ENCODE data around the gene GALNT9. TPM values are rescaled to one million over a fixed set of nuclear protein-coding genes. Genes with fewer than 3 reads are reported as not detected.
"Not testable (repeated sequence)": the region's sequence is repeated elsewhere in the genome, so short reads cannot be mapped to it uniquely, and the experiment has no call there.

Gene GALNT9
- total RNA-seq, 1 experiment from 2014 or later = 0.44 TPM

DNA sequence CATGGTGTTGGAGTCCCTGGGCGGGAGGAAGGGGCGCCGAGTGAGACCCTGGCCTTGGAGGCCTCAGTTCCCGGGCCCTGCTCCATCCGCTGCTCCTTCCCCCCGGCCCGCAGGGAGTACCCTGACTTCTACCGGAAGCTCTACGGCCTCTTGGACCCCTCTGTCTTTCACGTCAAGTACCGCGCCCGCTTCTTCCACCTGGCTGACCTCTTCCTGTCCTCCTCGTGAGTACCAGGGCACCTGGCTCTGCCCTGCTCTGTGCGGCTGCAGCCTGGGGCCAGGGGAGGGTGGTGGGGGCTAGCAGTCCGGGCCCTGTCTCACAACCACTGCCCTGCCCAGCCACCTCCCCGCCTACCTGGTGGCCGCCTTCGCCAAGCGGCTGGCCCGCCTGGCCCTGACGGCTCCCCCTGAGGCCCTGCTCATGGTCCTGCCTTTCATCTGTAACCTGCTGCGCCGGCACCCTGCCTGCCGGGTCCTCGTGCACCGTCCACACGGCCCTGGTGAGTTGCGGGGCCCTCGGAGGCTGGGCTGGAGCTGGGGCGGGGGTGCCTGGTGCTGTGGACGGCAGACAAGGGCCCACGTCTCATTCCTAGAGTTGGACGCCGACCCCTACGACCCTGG is 178.1 kb downstream of the GALNT9 start:
- no peak overlapping the region for H3K4me3 ChIP-seq (ENCODE audit: low read length)
- TF ChIP-seq CTCF (conservative IDR thresholded peaks at IDR 0.05; ENCODE audit: low read depth, low read length) (no peak), EZH2phosphoT487 (IDR thresholded peaks at IDR 0.05; ENCODE audit: borderline replicate concordance, low read length) (no peak), EZH2 (IDR thresholded peaks at IDR 0.05; ENCODE audit: low read length, unreplicated experiment) (no peak)
- peaks cover 5% of the 10 kb centered on the region for H3F3A ChIP-seq (ENCODE audit: low read length, unreplicated experiment)
- no peak overlapping the region for H3K27ac ChIP-seq (ENCODE audit: low read length)
- intact Hi-C loops (cut with micrococcal nuclease) = no loop called here
- no peak overlapping the region for H3K4me2 ChIP-seq (ENCODE audit: low read length)
- H3K9me3 ChIP-seq (ENCODE audit: low read length) = no peaks in the 10 kb centered on the region
- DNase-seq (no peak), ATAC-seq (no peak)
- H3K9ac ChIP-seq (ENCODE audit: low read length) = no peak overlapping the region
- H2AFZ ChIP-seq (ENCODE audit: low read length) = no peak overlapping the region
- ChIA-PET POLR2A (ENCODE audit: unreplicated experiment) (no interaction called here), CTCF (no interaction called here)
- peaks cover 18% of the 10 kb centered on the region for H3K36me3 ChIP-seq (ENCODE audit: low read depth, low read length)
- no TSS peak for BruUV-seq (replicated peaks)
- H3K4me1 ChIP-seq (ENCODE audit: insufficient read depth, low read length) = no peaks in the 10 kb centered on the region
- H3K27me3 ChIP-seq (ENCODE audit: low read length) = no peaks in the 10 kb centered on the region
- H4K20me1 ChIP-seq (ENCODE audit: low read length) = no peaks in the 10 kb centered on the region
- no peaks in the 10 kb centered on the region for H3K9me2 ChIP-seq (replicated peaks; ENCODE audit: low read length)
- peaks cover 21% of the 10 kb centered on the region for H3K79me2 ChIP-seq (ENCODE audit: low read length)

DNA sequence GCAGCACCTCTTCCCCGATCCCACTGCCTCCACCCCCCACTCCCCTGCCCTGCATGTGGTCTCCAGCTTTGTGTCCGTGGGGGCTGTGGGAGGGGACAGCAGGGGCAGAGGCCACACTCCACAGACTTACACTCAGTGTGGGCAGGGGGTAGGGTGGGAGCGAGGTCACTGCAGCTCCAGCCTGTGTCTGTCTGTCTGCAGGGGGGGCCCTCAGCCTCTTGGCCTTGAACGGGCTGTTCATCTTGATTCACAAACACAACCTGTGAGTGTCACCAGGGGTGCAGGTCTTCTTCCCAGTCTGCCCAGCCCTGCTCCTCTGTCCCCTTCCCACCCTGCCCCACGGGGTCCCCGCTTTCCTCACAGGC is 178.6 kb downstream of the GALNT9 start:
- intact Hi-C loops (cut with micrococcal nuclease) = no loop called here
- Histone ChIP-seq H3K79me2 (ENCODE audit: low read length) (peaks cover 26% of the 10 kb centered on the region), H3K9me2 (replicated peaks; ENCODE audit: low read length) (no peaks in the 10 kb centered on the region), H3K9me3 (ENCODE audit: low read length) (no peaks in the 10 kb centered on the region), H4K20me1 (ENCODE audit: low read length) (no peaks in the 10 kb centered on the region), H3K27me3 (ENCODE audit: low read length) (no peaks in the 10 kb centered on the region), H2AFZ (ENCODE audit: low read length) (no peak overlapping the region), H3K4me2 (ENCODE audit: low read length) (no peak overlapping the region), H3K4me3 (ENCODE audit: low read length) (no peak overlapping the region), H3K36me3 (ENCODE audit: low read depth, low read length) (peaks cover 18% of the 10 kb centered on the region), H3K4me1 (ENCODE audit: insufficient read depth, low read length) (0 out of 2 replicates have a peak, but pooled peaks cover under 1% of the 10 kb centered on the region), H3K27ac (ENCODE audit: low read length) (no peak overlapping the region), H3K9ac (ENCODE audit: low read length) (no peak overlapping the region), H3F3A (ENCODE audit: low read length, unreplicated experiment) (no peaks in the 10 kb centered on the region)
- TF ChIP-seq EZH2phosphoT487 (IDR thresholded peaks at IDR 0.05; ENCODE audit: borderline replicate concordance, low read length) (no peak), CTCF (conservative IDR thresholded peaks at IDR 0.05; ENCODE audit: low read depth, low read length) (no peak), EZH2 (IDR thresholded peaks at IDR 0.05; ENCODE audit: low read length, unreplicated experiment) (no peak)
- DNase-seq = no peak
- ChIA-PET CTCF (no interaction called here), POLR2A (ENCODE audit: unreplicated experiment) (no interaction called here)
- no peak for ATAC-seq
- BruUV-seq (replicated peaks) = no TSS peak

- H3K9ac ChIP-seq (ENCODE audit: low read length); ATAC-seq; H3K9me3 ChIP-seq (ENCODE audit: low read length); H3F3A ChIP-seq (ENCODE audit: low read length, unreplicated experiment); H4K20me1 ChIP-seq (ENCODE audit: low read length); H3K9me2 ChIP-seq (replicated peaks; ENCODE audit: low read length); H3K27ac ChIP-seq (ENCODE audit: low read length); intact Hi-C loops (cut with micrococcal nuclease); H2AFZ ChIP-seq (ENCODE audit: low read length); H3K4me3 ChIP-seq (ENCODE audit: low read length); POLR2A ChIA-PET (ENCODE audit: unreplicated experiment); BruUV-seq (replicated peaks); H3K4me2 ChIP-seq (ENCODE audit: low read length); H3K27me3 ChIP-seq (ENCODE audit: low read length); H3K4me1 ChIP-seq (ENCODE audit: insufficient read depth, low read length); CTCF ChIA-PET; DNase-seq: not testable (repeated sequence)
- peaks cover 38% of the 10 kb centered on the region for H3K79me2 ChIP-seq (ENCODE audit: low read length)
- H3K36me3 ChIP-seq (ENCODE audit: low read depth, low read length) = peaks cover 20% of the 10 kb centered on the region
Measured at GRCh38 chr12:132149526-132149925, 179.9 kb downstream of the GALNT9 start.
